ENCODE data around the gene AGPAT4. TPM values are rescaled to one million over a fixed set of nuclear protein-coding genes. Genes with fewer than 3 reads are reported as not detected.

The AGPAT4 gene
- total RNA-seq, 4 donors from 2014 or later, result 0.36 to 0.61 (median 0.53) TPM

- DNase-seq (no peak), ATAC-seq (no peak)
- Histone ChIP-seq H3K27ac (no peak overlapping the region), H3K9me3 (no peaks in the 10 kb centered on the region), H3K36me3 (peaks cover 0 to 58% of the 10 kb centered on the region in 2 donors), H3K4me3 (no peak overlapping the region), H3K27me3 (no peaks in the 10 kb centered on the region), H3K4me1 (no peaks in the 10 kb centered on the region)
- in situ Hi-C loops (cut with MboI; ENCODE audit: low sequenced_read_pairs in 4 of 4) (no loop called here), intact Hi-C loops (cut with DNase I; ENCODE audit: low total_unique reads) (no loop called here)
- TF ChIP-seq CTCF (IDR thresholded peaks at IDR 0.05 in 4 of 5, conservative IDR thresholded peaks at IDR 0.05 in 1 of 5) (no peak), POLR2A (IDR thresholded peaks at IDR 0.05) (no peak)
These were observed 155.9 kb downstream of the AGPAT4 start for GRCh38 chr6:161117942-161118341.

GRCh38 chr6:161117308-161117707 lies 156.6 kb downstream of the AGPAT4 start:
- in situ Hi-C loops (cut with MboI; ENCODE audit: low sequenced_read_pairs in 4 of 4), result no loop called here
- peaks cover 0 to 64% of the 10 kb centered on the region in 2 donors for H3K36me3 ChIP-seq
- no peak for TF ChIP-seq CTCF (IDR thresholded peaks at IDR 0.05 in 4 of 5, conservative IDR thresholded peaks at IDR 0.05 in 1 of 5)

GRCh38 chr6:161116554-161116953 lies 157.3 kb downstream of the AGPAT4 start:
- TF ChIP-seq POLR2A (IDR thresholded peaks at IDR 0.05), result no peak
- TF ChIP-seq CTCF (IDR thresholded peaks at IDR 0.05 in 4 of 5, conservative IDR thresholded peaks at IDR 0.05 in 1 of 5), result no peak
- in situ Hi-C loops (cut with MboI; ENCODE audit: low sequenced_read_pairs in 4 of 4), result no loop called here
- Histone ChIP-seq H3K4me1 (no peaks in the 10 kb centered on the region), H3K36me3 (peaks cover 0 to 71% of the 10 kb centered on the region in 2 donors), H3K27ac (no peak overlapping the region), H3K9me3 (no peaks in the 10 kb centered on the region), H3K27me3 (no peaks in the 10 kb centered on the region), H3K4me3 (no peak overlapping the region)
- no peak for ATAC-seq
- intact Hi-C loops (cut with DNase I; ENCODE audit: low total_unique reads), result no loop called here
- DNase-seq, result no peak

More at GRCh38 chr6:161117308-161117707, 156.6 kb downstream of the AGPAT4 start:
- intact Hi-C loops (cut with DNase I; ENCODE audit: low total_unique reads), result no loop called here
- H3K9me3 ChIP-seq, result no peaks in the 10 kb centered on the region
- ATAC-seq (peak in 1 of 2 donors; percentile 21), DNase-seq (no peak)
- no peak overlapping the region for H3K27ac ChIP-seq
- H3K4me3 ChIP-seq, result no peak overlapping the region
- H3K4me1 ChIP-seq, result no peaks in the 10 kb centered on the region
- no peaks in the 10 kb centered on the region for H3K27me3 ChIP-seq

GRCh38 chr6:161115468-161115867 lies 158.4 kb downstream of the AGPAT4 start:
- intact Hi-C loops (cut with DNase I; ENCODE audit: low total_unique reads), result no loop called here
- no peaks in the 10 kb centered on the region for H3K4me1 ChIP-seq
- H3K4me3 ChIP-seq, result no peak overlapping the region
- H3K36me3 ChIP-seq, result peaks cover 0 to 81% of the 10 kb centered on the region in 2 donors
- H3K9me3 ChIP-seq, result no peaks in the 10 kb centered on the region
- in situ Hi-C loops (cut with MboI; ENCODE audit: low sequenced_read_pairs in 4 of 4), result no loop called here
- DNase-seq (no peak), ATAC-seq (no peak)
- H3K27me3 ChIP-seq, result no peaks in the 10 kb centered on the region
- TF ChIP-seq CTCF (IDR thresholded peaks at IDR 0.05 in 4 of 5, conservative IDR thresholded peaks at IDR 0.05 in 1 of 5) (no peak), POLR2A (IDR thresholded peaks at IDR 0.05) (no peak)
- H3K27ac ChIP-seq, result no peak overlapping the region

GRCh38 chr6:161111261-161111660 lies 162.6 kb downstream of the AGPAT4 start:
- in situ Hi-C loops (cut with MboI; ENCODE audit: low sequenced_read_pairs in 4 of 4) (no loop called here), intact Hi-C loops (cut with DNase I; ENCODE audit: low total_unique reads) (no loop called here)
- Histone ChIP-seq H3K27me3 (no peaks in the 10 kb centered on the region), H3K4me1 (no peaks in the 10 kb centered on the region), H3K27ac (no peak overlapping the region), H3K9me3 (no peaks in the 10 kb centered on the region), H3K36me3 (peaks cover 0 to 93% of the 10 kb centered on the region in 2 donors), H3K4me3 (no peak overlapping the region)
- TF ChIP-seq CTCF (IDR thresholded peaks at IDR 0.05 in 4 of 5, conservative IDR thresholded peaks at IDR 0.05 in 1 of 5) (no peak), POLR2A (IDR thresholded peaks at IDR 0.05) (no peak)
- DNase-seq (no peak), ATAC-seq (no peak)
